H9 (cell line): ENCODE data around the gene PLB1. TPM values are rescaled to one million over a fixed set of nuclear protein-coding genes. Genes with fewer than 3 reads are reported as not detected.

ENCODE experiments used
- DNase-seq: peaks from one replicate; pipeline ENCODE4 v3.0.0-alpha.2; 2017
- H2AFZ ChIP-seq: one replicate; pipeline ENCODE4 v1.6.1; 2013; ENCODE audit warnings: mild to moderate bottlenecking, low read length, control low read depth, moderate library complexity
- H2AK5ac ChIP-seq: 2 replicates; pipeline ENCODE4 v1.6.1; 2013; ENCODE audit warnings: low read length, control low read depth, mixed read lengths; ENCODE audit not compliant: insufficient read length
- H2BK120ac ChIP-seq: one replicate; pipeline ENCODE4 v1.6.1; 2013; ENCODE audit warnings: low read depth, mild to moderate bottlenecking, low read length, control low read depth, inconsistent platforms; ENCODE audit not compliant: poor library complexity, severe bottlenecking
- H2BK12ac ChIP-seq: 2 replicates; pipeline ENCODE4 v1.6.1; 2013; ENCODE audit warnings: low read length, control low read depth, mixed read lengths, low read depth; ENCODE audit not compliant: insufficient read length
- H2BK15ac ChIP-seq: 2 replicates; pipeline ENCODE4 v1.6.1; 2013; ENCODE audit warnings: low read depth, low read length, control low read depth
- H2BK20ac ChIP-seq: one replicate; pipeline ENCODE4 v1.6.1; 2013; ENCODE audit warnings: low read depth, mild to moderate bottlenecking, low read length, control low read depth, inconsistent platforms; ENCODE audit not compliant: poor library complexity, severe bottlenecking
- H2BK5ac ChIP-seq: 2 replicates; pipeline ENCODE4 v1.6.1; 2013; ENCODE audit warnings: low read length, control low read depth, mixed read lengths; ENCODE audit not compliant: insufficient read length
- H3K14ac ChIP-seq: 2 replicates; pipeline ENCODE4 v1.6.1; 2013; ENCODE audit warnings: low read length, control low read depth; ENCODE audit not compliant: insufficient read depth
- H3K18ac ChIP-seq: 2 replicates; pipeline ENCODE4 v1.6.1; 2013; ENCODE audit warnings: low read depth, mild to moderate bottlenecking, mixed read lengths, low read length, control low read depth; ENCODE audit not compliant: insufficient read length
- H3K23ac ChIP-seq: 2 replicates; pipeline ENCODE4 v1.6.1; 2013; ENCODE audit warnings: low read length, control low read depth, mixed read lengths, low read depth; ENCODE audit not compliant: insufficient read length
- H3K23me2 ChIP-seq: 2 replicates; pipeline ENCODE4 v1.6.1; 2013; ENCODE audit warnings: low read depth, mild to moderate bottlenecking, mixed read lengths, low read length, control low read depth; ENCODE audit not compliant: insufficient read length, poor library complexity, severe bottlenecking
- H3K27ac ChIP-seq: 2 replicates; pipeline ENCODE4 v1.5.1; 2013; ENCODE audit warnings: low read length, control low read depth, mixed read lengths, low read depth; ENCODE audit not compliant: insufficient read length
- H3K27me3 ChIP-seq: 2 replicates; pipeline ENCODE4 v1.6.1; 2013; ENCODE audit warnings: low read length, control low read depth, inconsistent platforms; ENCODE audit not compliant: insufficient read depth
- H3K4ac ChIP-seq: 2 replicates; pipeline ENCODE4 v1.6.1; 2013; ENCODE audit warnings: low read depth, mild to moderate bottlenecking, control low read depth, inconsistent platforms, low read length, moderate library complexity
- H3K4me1 ChIP-seq: 2 replicates; pipeline ENCODE4 v1.6.1; 2013; ENCODE audit warnings: low read length, control low read depth, inconsistent platforms; ENCODE audit not compliant: insufficient read depth
- H3K4me2 ChIP-seq: 2 replicates; pipeline ENCODE4 v1.6.1; 2013; ENCODE audit warnings: low read length, control low read depth, mixed read lengths; ENCODE audit not compliant: insufficient read length, insufficient read depth
- H3K56ac ChIP-seq: 2 replicates; pipeline ENCODE4 v1.6.1; 2013; ENCODE audit warnings: low read depth, mild to moderate bottlenecking, mixed read lengths, low read length, control low read depth; ENCODE audit not compliant: insufficient read length
- H3K79me1 ChIP-seq: 2 replicates; pipeline ENCODE4 v1.6.1; 2013; ENCODE audit warnings: low read depth, mild to moderate bottlenecking, moderate library complexity, low read length, control low read depth, inconsistent platforms; ENCODE audit not compliant: insufficient read depth, poor library complexity, severe bottlenecking
- H3K79me2 ChIP-seq: 2 replicates; pipeline ENCODE4 v1.6.1; 2013; ENCODE audit warnings: low read length, control low read depth, inconsistent platforms; ENCODE audit not compliant: insufficient read depth
- H3K9ac ChIP-seq: 2 replicates; pipeline ENCODE4 v1.6.1; 2013; ENCODE audit warnings: low read length, control low read depth, mixed read lengths; ENCODE audit not compliant: insufficient read length; ENCODE audit errors: extremely low read depth
- H3K9me3 ChIP-seq: one replicate; pipeline ENCODE4 v1.6.1; 2013; ENCODE audit warnings: low read depth, low read length, inconsistent platforms; ENCODE audit not compliant: control insufficient read depth
- H3T11ph ChIP-seq: one replicate; pipeline ENCODE4 v1.6.1; 2013; ENCODE audit warnings: mild to moderate bottlenecking, low read length, control low read depth, inconsistent platforms
- H4K20me1 ChIP-seq: one replicate; pipeline ENCODE4 v1.6.1; 2013; ENCODE audit not compliant: control insufficient read depth, insufficient read length, insufficient read depth
- H4K5ac ChIP-seq: 2 replicates; pipeline ENCODE4 v1.6.1; 2013; ENCODE audit warnings: low read depth, mild to moderate bottlenecking, mixed read lengths, low read length, control low read depth; ENCODE audit not compliant: insufficient read length
- H4K8ac ChIP-seq: replicated peaks from 2 replicates; pipeline ENCODE4 v1.6.1; 2013; ENCODE audit warnings: low read length, control low read depth, mixed read lengths, low read depth; ENCODE audit not compliant: insufficient read length
- H4K91ac ChIP-seq: 2 replicates; pipeline ENCODE4 v1.6.1; 2013; ENCODE audit warnings: low read depth, mild to moderate bottlenecking, moderate library complexity, mixed read lengths, low read length, control low read depth; ENCODE audit not compliant: insufficient read length
- H3K27ac Mint-ChIP-seq, 3 experiments: 2 replicates in 2 of 3; 3 replicates in 1 of 3; pipeline ENCODE4 v1.8.0; 2020 to 2021; ENCODE audit warnings: mixed read lengths in 3 of 3, mild to moderate bottlenecking in 1 of 3, moderate library complexity in 1 of 3
- H3K27me3 Mint-ChIP-seq: 2 replicates; pipeline ENCODE4 v1.8.0; 2021; ENCODE audit warnings: low read depth, mild to moderate bottlenecking, moderate library complexity, mixed read lengths
- H3K36me3 Mint-ChIP-seq, 3 experiments: 2 replicates in 2 of 3; 3 replicates in 1 of 3; pipeline ENCODE4 v1.8.0; 2020 to 2021; ENCODE audit warnings: low read depth in 3 of 3, mixed read lengths in 3 of 3; ENCODE audit not compliant: insufficient read depth in 1 of 3
- H3K4me1 Mint-ChIP-seq, 2 experiments: 2 replicates each; pipeline ENCODE4 v1.8.0; 2020; ENCODE audit warnings: mixed read lengths in 2 of 2
- H3K4me3 Mint-ChIP-seq, 2 experiments: 2 replicates in 1 of 2; 3 replicates in 1 of 2; pipeline ENCODE4 v1.8.0; 2020 to 2021; ENCODE audit warnings: mild to moderate bottlenecking in 2 of 2, mixed read lengths in 2 of 2, moderate library complexity in 1 of 2
- H3K9me3 Mint-ChIP-seq, 2 experiments: 2 replicates in 1 of 2; 3 replicates in 1 of 2; pipeline ENCODE4 v1.8.0; 2020; ENCODE audit warnings: mild to moderate bottlenecking in 2 of 2, mixed read lengths in 2 of 2, moderate library complexity in 1 of 2
- WGBS: extraction: QIAGEN DNeasy Blood & Tissue Kit; methylation state at CpG from one replicate; pipeline ENCODE4 v1.1.7; 2013; ENCODE audit warnings: missing lambda C conversion rate, low lambda C conversion rate, mixed read lengths; ENCODE audit not compliant: insufficient read length; ENCODE audit errors: extremely low coverage; 5-methylcytosine and 5-hydroxymethylcytosine counted together
- total RNA-seq: library from RNA; stranded (reverse); gene quantifications from 2 replicates; pipeline ENCODE4 v1.2.1, GENCODE V29; 2021
- TF ChIP-seq, protein P1 (sequence below): fragments of 200-600 bp; sonication (generic); conservative IDR thresholded peaks from 3 replicates; pipeline ENCODE4 v1.8.0; 2021; ENCODE audit warnings: antibody characterized with exemption, mild to moderate bottlenecking

PLB1 gene
- total RNA-seq, 1 experiment from 2014 or later, result not detected

DNA sequence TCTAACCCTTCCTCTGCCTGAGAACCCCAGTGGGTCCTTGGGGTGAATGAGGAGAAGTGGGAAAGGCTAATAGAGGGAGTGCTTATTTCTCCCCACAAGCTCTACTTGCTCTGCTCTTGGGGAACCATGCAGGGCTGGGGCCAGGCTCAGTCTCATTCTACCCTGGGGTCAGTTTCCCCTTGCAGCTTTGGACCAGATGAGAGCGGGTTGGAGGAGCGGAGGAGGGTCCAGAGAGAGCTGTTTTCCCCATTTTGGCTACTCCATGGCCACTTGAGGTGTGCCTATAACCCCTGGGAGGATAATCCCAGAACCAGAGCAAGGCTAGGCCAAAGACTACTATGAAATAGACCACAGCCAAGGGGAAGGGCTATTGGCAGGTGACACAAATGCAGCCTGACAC is 29.6 kb downstream of the PLB1 start:
- Histone ChIP-seq H3K23ac (no peak overlapping the region), H2BK120ac (no peak overlapping the region), H4K91ac (no peak overlapping the region), H3K56ac (no peak overlapping the region), H4K5ac (no peak overlapping the region), H3K4me1 (no peaks in the 10 kb centered on the region), H3K27ac (no peak overlapping the region), H3T11ph (no peak overlapping the region), H3K9me3 (no peaks in the 10 kb centered on the region), H3K18ac (no peak overlapping the region), H2BK15ac (no peak overlapping the region), H3K9ac (no peak overlapping the region), H2BK5ac (no peak overlapping the region), H3K27me3 (no peaks in the 10 kb centered on the region), H4K20me1 (no peaks in the 10 kb centered on the region), H3K4me2 (no peak overlapping the region), H2AFZ (no peak overlapping the region), H3K14ac (no peak overlapping the region), H2AK5ac (no peak overlapping the region), H2BK12ac (no peak overlapping the region), H3K79me2 (no peaks in the 10 kb centered on the region), H3K4ac (no peak overlapping the region), H4K8ac (no peak overlapping the region), H2BK20ac (no peak overlapping the region), H3K79me1 (no peaks in the 10 kb centered on the region), H3K23me2 (no peaks in the 10 kb centered on the region)
- DNase-seq, result no peak
- Mint-ChIP-seq H3K36me3 (no peaks in the 10 kb centered on the region), H3K9me3 (no peaks in the 10 kb centered on the region), H3K27me3 (peaks cover 39% of the 10 kb centered on the region), H3K27ac (peak overlapping the region in 1 of 3 experiments; percentile 79; a peak in 1 of 7 replicates), H3K4me3 (no peak overlapping the region), H3K4me1 (peaks cover 5 to 13% of the 10 kb centered on the region in 2 experiments; a peak in 3 of 4 replicates)
- no CpG with 5 or more reads among the region's 2 CpGs for WGBS
- TF ChIP-seq, protein P1, sequence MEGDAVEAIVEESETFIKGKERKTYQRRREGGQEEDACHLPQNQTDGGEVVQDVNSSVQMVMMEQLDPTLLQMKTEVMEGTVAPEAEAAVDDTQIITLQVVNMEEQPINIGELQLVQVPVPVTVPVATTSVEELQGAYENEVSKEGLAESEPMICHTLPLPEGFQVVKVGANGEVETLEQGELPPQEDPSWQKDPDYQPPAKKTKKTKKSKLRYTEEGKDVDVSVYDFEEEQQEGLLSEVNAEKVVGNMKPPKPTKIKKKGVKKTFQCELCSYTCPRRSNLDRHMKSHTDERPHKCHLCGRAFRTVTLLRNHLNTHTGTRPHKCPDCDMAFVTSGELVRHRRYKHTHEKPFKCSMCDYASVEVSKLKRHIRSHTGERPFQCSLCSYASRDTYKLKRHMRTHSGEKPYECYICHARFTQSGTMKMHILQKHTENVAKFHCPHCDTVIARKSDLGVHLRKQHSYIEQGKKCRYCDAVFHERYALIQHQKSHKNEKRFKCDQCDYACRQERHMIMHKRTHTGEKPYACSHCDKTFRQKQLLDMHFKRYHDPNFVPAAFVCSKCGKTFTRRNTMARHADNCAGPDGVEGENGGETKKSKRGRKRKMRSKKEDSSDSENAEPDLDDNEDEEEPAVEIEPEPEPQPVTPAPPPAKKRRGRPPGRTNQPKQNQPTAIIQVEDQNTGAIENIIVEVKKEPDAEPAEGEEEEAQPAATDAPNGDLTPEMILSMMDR, result no peak
